GM18858 (cell line): ENCODE data around the gene MBTPS1.

Source experiments
- ATAC-seq: cut with Tn5 transposase; IDR thresholded peaks from one replicate; pipeline ENCODE4 v1.9.1; 2021; ENCODE audit not compliant: unreplicated experiment

MBTPS1 gene

DNA sequence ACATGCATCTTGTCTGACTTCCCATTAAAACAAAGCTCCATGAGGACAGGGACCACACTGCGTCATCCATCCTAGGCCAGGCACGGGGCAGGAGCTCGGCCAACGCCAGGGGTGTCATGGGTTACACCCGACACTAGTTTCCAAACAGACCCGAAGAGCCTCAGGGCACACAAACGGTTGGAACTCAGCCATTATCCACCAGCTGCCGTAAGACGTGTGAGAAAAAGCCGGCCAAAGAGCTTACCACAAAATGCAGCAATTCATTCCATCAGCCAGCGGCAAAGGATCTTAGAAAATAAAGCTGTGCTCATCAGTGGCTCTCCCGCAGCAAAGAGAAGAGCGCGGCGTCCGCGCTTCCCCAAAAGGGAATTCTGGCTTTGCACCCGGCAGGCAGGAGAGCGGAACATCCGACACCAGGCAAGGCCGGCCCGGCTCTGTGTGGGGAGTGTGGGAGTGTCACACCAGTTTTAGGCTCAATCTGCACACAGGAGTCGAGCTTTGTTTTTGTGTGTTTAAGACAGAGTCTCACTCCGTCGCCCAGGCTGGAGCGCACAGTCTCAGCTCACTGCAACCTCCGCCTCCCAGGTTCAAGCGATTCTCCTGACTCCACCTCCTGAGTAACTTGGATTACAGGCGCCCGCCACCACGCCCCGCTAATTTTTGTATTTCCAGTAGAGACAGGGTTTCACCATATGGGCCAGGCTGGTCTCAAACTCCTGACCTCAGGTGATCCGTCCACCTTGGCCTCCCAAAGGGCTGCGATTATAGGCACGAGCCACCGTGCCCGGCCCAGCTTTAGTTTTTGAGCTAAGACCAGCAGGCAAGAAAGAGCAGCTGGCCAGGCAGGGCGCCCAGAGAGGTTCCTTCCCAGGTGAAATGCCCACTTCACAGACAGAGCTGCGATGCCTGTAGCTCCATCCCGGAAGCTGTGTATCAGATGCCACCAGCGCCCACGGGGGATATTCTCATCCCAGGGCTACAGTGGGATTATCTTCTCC is 75.6 kb downstream of the MBTPS1 start:
- no peak for ATAC-seq

DNA sequence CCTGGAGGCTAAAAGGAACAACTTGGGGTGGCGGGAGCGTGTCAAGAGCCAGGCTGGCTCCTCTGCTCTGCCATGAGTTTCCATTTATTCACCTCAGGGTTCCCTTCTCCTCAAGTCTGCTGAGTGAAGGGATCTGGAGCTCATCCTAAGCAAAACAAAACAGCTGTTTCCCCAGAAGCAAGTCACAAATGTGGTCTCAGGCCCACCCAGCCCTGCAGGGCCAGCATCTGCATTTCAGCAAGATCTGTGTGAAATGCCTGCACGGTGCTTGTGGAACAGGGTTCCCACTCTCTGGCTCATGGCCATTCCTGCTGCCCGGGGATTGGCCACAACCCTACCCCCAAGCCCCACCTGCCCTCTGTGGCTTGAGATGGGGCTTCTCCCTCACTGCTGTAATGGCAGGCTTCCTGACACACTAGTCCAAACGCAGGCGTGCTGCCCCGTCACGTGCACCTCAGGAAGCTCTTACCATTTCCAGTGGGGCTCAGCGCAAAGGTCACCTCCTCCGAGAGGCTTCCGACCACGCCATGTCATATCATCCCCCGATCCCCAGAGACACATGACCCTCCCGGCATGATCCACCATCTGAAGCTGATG is 76.4 kb downstream of the MBTPS1 start:
- ATAC-seq = no peak

DNA sequence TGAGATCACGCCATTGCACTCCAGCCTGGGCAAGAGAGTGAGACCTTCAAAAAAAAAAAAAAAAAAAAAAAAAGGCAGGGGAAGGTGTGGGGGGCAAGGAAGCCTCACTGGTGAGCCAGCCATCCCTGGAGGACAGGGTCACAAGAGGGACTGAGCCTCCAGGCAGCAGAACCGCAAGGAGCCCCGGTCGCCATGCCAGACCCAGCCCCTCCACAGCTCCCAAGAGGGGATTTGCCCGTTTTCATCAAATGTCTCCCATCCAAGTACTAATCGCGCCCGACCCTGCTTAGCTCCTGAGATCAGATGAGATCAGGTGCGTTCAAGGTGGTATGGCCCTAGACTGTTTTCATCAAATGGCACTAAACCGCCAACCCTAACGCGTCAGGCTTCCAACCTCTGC is 77.0 kb downstream of the MBTPS1 start:
- ATAC-seq = no peak

DNA sequence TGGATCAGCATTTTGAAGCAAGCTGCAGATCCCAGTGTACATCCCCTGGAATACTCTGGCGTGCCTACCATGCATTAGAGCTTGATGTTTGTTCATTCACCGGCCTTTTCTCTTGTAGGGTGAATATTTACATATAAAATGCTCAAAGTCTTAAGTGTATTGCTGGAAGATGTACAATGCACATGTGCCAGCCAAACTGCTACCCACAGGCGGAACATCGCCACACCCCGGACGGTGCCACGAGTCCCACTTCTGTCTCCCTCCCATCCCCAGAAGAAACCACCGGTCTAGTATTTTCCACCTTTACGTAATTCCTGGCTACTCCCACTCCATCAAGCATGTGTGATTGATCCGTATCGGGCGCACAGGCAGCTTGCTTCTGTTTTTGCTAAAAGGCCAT is 78.3 kb downstream of the MBTPS1 start:
- no peak for ATAC-seq

DNA sequence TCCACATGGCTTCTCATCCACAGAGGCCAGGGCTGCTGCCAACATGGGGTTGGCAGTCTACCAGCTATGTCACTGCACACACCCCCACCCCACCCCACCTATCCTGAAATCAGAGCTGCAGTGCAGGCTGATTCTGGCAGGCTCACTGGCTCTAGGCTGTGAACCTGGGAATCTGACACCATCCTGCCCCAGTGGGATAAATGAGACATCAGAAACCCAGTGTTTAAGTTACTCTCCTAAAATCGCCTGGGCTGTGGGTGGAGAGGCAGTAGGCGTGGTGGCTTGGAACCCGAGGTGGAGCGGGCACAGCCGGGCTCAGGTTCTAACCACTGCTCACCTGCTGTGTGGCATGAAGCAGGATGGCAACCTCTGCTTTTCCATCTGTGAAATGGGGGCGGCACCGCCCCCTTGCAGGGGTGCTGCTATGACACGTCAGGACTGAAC is 79.7 kb downstream of the MBTPS1 start:
- ATAC-seq = no peak

DNA sequence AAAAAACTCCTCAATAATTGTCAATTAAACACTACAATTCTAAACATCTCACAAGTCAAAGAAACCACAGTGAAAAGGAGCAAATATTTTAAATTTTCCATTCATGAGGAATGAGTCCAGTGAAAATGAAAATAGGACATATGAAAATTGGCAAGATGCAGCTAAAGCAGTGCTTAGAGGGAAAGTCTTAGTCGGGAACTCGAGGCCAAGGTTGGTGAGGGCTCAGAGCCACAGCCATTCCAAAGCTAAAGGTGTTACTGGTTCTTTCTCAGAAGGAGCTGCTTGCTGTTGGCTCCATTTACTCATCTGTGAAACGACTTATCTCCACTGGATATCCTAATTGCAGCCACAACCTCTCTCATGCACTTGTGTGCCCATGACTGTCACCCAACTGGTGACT is 80.6 kb downstream of the MBTPS1 start:
- ATAC-seq = no peak

DNA sequence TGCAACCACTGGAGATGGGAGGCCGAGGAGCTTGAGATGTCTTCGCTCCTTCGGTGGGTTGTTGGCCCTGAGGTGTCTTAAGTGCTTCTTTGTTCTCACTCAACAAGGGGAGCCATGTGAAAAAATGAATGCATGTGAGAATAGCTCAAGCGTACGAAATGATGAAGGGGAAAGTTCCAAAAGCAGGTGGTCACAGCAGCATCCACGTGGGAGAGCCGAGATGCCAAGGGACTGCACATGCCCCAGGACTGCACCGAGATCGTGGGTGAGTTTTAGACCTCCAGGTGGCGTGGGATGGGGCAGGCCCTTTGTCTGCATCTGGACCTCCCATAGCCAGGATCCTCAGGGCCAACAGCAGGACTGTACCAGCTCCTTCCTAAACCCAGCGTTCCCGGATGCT is 82.2 kb downstream of the MBTPS1 start:
- ATAC-seq = no peak

DNA sequence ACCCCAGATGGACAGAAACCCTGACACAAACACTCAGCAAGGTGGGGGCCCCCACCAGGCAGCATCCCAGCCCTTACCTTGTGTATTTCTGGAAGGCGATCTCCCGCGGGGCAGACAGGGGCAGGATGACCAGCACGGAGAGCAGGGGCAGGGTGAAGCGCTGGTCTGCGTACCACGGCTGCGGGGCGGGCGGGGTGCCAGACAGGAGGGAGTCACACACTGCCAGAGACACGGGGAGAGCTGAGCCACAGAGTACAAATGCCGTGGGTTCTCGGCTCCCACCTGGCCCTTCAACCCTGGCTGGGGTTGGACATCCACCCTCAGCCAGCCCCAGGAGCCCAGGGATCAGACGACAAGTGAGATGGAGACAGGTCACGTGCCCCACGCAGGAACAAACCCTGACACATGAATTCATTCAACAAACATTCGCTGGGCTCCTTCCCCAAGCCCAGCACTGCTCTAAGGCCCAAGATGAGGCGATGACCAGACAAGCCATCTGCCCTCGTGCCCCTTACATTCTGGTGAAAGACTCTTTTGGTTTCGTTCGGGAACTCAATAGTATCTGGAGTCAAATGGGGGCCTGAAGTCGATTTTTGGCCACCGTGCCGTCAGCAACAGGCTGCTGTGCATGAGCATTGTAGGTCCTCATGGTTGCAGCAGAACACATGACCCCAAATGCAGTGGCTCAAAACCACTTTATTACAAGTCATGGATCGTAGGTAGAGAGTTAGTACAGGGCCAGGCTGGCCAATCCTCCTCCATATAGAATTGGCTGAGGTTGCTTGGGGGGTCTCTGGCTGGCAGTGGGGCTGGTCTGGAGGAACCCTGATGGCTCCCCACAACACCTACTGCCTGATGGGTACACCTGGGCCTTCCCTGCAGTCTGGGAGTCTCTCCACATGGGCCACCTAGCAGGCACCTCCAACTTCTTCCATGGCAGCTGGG is 83.2 kb downstream of the MBTPS1 start:
- ATAC-seq = no peak

DNA sequence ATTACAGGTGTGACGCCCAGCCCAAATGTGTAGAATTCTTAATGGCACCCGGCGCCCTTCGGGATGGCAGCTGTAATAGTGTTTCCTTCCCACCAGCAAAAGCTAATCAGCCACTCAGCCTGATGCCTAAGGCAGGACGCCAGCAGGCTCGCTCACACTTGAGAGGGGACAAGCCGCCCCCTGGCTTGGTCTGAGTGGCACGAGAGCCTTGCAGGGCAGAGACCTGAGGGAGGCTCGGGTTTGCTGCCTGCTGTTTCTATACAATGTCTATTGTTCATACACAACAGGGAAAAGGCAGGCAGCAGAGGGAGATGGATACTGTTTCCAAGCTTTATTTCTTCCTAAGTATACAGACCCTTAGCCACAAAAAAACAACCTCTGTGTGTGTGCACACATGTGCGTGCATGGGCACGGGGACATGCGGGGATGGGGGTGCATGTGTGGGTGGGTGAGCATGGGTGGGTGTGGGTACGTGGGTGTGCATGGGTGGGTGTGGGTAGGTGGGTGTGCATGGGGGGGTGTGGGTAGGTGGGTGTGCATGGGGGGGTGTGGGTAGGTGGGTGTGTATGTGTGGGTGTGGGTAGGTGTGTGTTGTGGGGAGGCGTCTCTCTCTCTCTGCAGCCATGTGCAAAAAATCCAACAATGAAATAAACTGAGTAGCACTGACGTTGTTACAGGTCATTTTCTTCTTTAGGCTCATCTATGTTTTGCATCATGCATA is 84.1 kb downstream of the MBTPS1 start:
- no peak for ATAC-seq

DNA sequence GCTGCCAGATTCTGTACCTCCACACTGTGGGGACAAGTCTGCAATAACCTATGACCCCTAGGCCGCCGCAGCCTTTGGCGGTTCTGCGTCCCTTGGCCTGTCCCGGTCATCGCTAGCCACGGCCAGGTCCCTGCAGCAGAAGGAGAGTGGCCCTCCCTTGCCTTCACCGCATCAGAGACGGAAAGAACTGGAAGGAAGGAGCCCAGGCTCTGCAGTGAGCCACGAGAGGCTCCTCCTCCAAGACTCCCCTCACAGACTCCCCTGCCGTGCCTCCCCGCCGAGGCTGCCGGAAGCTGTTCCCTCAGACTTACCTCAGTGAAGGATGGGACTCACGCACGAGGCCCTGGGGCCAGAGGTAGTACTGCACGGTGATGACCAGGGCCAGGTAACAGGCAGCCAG is 85.2 kb downstream of the MBTPS1 start:
- no peak for ATAC-seq

DNA sequence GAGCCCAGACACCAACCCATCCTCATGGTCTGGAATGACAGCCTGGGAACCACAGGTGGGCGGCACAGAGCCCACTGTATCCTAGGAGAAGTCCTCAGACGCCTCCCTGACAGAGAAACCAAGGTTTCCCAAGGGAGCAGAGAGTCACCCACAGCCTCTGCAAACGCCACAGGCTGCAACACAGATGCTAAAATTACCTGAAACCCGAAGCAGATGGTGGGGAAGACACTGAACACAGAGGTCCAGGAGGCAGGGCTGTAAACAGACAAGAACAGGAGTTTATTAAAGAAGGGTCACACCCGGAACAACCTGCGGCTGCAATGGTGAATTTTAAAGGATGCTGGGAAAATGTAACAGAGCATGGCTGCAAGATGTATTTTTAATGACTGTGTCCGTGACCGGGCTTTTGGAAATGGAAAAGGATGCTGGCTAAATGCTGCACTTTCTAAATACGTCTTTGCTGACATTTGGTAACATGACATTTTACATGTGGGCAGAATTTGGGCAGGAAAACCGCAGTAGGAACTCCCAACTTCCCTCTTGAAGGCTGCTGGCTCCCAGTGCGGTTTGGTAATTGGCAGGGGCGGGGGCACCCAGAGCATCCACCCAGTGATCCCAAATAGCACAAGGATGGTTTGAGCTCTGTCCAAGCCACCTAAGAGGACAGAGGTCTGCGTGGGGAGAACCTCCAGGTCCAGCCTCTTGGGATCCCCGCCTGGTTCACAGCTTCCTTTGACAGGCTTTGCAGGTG is 87.3 kb downstream of the MBTPS1 start:
- ATAC-seq = no peak

DNA sequence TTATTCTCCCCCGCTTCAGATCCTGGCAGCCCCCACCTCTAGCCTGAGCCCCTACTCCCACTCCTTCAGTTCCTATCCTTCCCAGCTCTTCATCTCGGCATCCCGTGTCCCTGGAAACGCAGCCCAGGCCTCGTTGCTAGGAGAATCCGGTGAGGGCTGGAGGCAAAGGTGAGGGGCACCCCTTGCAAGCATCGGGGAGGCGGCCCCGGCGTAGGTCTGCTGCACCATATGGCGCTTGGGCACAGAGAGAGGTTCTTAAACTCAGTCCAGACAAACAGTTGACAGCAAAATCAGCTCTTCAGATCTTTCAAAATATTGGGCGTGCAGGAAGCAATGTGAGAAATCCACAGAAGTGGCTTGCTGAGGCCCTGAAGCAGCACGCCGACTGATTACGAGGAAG is 89.1 kb downstream of the MBTPS1 start:
- ATAC-seq = no peak

DNA sequence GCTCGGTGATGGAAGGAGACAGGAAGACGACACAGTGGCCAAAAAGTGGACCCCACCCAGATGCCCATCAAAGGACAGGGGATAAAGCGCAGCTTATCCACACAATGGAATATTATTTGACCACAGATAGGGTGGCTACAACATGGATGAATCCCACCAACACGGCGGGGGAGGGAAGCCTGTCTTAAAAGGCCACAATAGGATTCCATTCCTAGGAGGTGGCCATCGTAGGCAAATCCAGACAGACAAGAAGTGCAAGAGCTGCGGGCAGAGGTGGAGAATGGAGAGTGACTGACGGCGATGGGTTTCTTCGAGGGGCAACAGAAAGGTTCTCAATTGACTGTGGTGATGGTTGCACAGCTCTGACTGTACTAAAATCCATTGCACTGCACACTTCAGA is 90.1 kb downstream of the MBTPS1 start:
- no peak for ATAC-seq

DNA sequence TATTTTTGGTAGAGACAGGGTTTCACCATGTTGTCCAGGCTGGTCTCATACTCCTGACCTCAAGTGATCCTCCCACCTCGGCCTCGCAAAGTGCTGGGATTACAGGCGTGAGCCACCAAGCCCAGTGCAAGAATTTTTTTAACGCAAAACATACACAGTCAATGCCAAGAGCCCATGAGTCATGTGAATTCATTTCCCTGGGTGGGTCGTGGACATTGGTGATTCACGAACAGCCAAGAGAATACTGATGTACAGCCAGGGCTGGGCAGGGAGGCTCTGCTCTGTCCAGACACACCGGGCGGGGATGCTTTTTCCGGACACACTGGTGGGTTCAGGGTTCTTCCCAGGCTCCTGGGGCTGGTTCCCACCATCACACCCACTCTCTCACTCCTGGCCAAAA is 91.9 kb downstream of the MBTPS1 start:
- ATAC-seq = no peak

DNA sequence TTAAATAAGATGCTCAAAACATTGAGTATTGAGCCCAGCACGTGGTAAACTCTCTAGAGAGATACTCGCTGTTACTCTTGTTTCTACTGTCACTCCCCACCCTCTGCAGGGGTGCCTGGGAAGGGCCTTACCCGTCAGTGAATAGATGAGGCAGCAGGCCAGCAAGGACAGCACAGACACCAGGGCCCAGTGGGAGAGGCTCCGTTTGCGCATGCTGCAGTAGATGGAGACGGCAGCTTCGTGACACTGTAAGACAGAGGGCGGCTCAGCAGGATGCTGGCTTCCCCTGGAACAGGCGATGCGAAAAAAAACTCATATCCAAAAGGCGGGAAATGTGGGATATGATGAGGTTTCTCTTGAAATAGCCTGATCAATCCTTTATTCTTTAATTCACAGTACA is 94.1 kb downstream of the MBTPS1 start:
- no peak for ATAC-seq

DNA sequence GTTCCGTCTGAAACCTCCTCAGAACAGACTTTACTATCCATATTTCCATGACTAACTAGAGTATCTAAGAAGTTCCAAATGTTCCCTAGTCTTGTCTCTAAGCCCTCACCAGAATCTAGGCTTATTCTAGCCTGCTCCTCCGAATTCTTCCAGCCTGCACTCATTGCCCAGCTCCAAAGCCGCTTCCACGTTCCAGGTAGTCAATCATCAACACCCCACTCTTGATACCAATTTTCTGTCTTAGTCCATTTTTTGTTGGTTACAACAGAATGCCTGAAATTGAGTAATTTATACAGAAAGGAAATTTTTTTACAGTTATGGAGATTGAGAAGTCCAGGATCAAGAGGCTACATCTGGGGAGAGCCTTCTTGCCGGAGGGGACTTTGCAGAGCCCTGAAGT is 95.3 kb downstream of the MBTPS1 start:
- no peak for ATAC-seq

DNA sequence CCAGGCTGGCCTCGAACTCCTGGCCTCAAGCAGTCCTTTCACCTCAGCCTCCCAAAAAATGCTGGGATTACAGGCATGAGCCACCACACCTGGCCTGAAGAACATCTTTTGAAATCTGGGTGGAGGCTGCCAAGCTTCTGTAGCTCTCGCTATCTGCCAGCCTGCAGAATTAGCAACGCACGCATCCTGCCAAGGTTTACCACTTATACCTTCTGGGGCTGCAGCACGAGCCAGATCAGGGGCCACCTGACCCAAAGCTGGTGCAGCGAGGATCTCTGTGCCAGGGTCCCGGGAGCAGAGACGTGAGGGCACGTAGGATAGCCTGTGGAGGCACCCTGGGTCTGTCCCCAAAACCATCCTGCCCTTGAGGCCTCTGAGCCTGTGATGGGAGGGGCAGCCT is 96.4 kb downstream of the MBTPS1 start:
- no peak for ATAC-seq

DNA sequence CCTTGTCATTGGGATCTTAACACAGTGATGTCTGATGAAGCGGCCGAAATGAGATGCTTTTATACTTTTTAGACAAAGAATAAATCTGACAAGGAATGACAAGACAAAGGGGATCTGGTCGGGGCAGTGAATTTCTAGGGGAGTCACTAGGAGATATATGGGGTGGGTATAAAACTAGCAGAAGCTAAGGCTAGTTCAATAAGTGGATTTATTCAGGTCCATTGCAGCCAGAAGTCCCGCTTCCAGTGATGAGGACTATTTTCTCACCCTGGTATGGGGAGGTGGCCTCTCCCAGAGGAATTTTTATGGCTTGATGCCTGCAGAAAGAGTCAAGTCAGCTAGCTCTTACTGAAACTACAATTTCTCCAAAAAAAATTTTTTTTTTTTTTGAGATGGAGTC is 98.0 kb downstream of the MBTPS1 start:
- ATAC-seq = no peak

DNA sequence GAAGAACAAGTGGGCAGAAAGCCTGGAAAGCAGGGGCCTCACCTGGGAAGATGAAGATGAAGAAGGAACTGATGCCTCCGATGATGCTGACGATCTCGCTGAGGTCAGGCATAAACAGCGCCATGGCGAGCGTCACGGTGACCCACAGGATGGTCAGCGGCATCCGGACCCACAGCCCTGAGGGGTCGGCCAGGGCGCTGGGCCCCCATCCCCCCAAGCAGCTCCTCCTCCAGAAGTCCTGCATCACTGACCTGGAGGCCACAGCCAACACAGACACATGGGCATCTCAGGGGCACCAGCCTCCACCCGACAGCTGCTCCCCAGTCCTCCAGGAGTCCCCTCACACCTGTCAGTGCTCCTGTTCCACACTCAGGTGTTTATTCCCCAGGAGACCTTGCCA is 100.3 kb downstream of the MBTPS1 start:
- no peak for ATAC-seq

DNA sequence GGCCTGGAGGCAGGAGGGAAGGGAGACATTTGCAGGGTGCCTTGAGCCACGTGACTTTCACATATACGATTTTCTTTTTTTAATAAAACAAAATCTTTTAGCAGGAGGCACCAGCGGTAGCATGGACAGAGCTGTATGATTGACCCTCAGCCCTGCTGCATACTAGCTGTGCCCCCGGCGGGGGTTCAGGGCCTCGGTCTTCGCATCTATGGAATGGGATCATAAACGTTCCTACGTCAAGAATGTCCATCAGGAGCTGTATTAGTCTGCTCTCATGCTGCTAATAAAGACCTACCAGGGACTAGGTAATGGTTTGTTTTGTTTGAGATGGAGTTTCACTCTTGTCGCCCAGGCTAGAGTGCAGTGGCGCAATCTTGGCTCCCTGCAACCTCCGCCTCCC is 101.3 kb downstream of the MBTPS1 start:
- no peak for ATAC-seq
